GDM1 (cell line): ENCODE measurements around the gene DIS3L.
"Not testable (repeated sequence)": the region's sequence is repeated elsewhere in the genome, so short reads cannot be mapped to it uniquely, and the experiment has no call there.

Source experiments
- DNase-seq: peaks from one replicate; lab custom pipeline; 2025; lab: John Stamatoyannopoulos, UW

DIS3L gene

DNA sequence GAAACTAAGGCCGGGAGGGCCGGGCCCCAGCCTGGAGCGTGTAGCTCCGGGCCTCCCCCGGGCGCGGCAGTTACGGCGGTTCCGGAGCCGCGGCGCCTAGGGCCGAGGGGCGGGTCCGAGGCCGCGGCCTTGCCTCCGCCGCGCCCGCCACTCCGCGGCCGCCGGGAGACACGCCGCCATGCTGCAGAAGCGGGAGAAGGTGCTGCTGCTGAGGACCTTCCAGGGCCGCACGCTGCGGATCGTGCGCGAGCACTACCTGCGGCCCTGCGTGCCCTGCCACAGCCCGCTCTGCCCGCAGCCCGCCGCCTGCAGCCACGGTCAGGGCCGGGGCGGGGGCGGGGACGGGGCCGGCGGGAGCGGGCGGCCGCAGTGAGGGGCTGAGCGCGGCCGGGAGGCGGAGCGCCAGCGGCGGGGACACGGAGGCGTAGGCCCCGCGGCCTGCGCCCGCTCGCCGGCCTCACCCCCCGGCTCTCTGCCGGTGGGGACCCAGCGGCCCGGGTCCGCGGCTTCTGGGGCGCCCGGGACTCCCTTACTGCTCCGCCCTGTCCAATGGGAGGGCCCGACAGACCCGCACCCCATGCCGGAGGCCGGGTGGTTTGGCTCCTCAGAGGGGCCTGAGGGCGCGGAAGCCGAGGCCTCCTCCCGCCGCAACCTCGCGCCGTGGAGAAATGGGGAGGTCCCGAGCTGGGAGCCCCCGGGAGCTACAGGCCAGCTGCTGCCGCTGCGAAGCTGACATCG, at the start of gene DIS3L:
TSS of gene DIS3L (plus strand) at position 150 of the 738 bp plus-strand sequence. CDS start at position 179, 29 bp downstream.
- DNase-seq: peak; percentile 75

DNA sequence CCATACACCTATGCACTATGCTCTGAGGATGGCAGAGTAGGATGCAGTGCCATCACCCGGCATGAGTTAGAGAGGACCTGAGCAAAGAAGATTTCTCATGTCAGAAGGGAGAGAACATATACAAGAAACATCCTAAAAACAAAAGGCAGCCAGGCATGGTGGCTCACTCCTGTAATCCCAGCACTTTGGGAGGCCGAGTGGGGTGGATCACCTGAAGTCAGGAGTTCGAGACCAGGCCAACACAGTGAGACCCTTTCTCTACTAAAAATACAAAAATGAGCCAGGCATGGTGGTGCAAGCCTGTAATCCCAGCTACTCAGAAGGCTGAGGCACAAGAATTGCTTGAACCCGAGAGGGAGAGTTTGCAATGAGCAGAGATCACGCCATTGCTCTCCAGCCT, 47.5 kb upstream of the DIS3L start:
- not testable (repeated sequence) for DNase-seq

DNA sequence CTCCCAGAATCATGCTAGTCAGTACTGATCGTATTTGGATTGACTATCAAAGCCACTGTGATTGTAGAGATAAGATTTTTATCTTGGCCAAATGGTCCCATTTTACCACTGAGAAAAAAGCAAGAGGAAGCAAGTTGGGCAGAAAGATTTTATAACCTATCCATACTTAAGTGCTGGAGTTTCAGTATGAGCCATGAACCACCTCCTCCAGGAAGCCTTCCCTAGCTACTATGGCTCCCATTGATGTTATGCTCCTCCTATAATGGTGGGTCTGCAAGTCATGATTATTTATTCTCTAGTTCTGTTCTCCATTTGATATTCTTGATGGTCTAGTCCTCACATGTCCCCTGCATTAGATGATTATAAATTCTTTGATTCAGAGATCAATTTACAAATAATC, 46.4 kb upstream of the DIS3L start:
- no peak for DNase-seq

DNA sequence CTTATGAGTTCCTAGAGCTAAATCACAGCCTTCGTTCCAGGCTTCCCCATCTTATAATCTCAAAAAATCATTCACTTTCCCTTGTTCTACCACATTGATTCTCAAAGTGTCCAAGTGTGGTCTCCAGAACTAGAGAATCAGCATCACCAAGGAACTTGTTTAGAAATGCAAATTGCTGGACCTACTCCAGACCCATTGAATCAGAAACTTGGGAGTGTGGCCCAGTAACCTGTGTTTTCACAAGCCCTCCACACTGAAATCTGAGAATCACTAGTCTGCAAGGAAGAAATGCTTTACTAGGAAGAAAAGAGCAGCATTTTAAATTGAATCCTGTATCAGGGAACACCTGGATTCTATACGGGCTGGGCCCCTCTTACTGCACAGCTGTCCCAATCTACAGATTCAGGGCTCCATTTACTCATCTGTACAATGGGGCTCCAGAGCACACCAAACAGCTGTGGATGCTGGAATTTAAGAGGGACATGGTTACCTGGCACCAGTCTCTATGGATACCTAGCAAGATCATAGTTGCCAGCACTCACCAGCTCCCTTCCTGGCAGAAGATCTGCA, 43.7 kb upstream of the DIS3L start:
- no peak for DNase-seq

DNA sequence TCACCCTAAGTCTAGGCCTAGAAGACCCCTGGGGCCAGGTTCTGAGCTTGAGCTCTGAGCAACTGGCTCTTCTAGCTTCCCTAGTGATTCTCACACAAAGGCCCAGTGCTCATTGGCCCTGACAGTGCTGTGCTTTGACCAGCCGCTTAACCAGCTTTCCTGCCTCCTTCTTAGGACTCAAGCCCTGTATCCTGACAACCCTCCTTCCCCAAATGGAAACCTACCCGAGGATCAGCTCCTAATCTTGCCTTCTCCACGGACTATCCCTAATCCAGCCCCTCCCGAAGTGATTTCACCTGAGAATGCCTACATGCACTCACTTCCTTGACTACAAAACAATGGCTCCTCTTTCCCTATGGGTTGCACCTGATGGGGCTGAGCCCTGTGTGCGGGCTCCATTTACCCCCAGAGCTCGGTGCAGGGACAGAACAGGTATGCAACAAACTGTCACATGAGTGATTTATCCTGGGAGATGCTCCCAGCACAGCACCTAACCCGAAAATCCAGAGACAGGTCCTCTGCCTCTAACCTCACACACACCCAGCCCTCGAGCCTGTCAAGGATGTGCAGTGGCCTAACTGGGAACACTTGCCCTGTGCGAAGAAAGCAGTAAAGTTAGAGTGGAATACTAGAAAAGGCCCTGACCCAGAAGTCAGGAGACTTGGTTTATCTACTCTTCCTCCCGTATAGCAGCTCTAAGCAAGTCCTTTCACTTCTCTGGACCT, 42.1 kb upstream of the DIS3L start:
- no peak for DNase-seq

DNA sequence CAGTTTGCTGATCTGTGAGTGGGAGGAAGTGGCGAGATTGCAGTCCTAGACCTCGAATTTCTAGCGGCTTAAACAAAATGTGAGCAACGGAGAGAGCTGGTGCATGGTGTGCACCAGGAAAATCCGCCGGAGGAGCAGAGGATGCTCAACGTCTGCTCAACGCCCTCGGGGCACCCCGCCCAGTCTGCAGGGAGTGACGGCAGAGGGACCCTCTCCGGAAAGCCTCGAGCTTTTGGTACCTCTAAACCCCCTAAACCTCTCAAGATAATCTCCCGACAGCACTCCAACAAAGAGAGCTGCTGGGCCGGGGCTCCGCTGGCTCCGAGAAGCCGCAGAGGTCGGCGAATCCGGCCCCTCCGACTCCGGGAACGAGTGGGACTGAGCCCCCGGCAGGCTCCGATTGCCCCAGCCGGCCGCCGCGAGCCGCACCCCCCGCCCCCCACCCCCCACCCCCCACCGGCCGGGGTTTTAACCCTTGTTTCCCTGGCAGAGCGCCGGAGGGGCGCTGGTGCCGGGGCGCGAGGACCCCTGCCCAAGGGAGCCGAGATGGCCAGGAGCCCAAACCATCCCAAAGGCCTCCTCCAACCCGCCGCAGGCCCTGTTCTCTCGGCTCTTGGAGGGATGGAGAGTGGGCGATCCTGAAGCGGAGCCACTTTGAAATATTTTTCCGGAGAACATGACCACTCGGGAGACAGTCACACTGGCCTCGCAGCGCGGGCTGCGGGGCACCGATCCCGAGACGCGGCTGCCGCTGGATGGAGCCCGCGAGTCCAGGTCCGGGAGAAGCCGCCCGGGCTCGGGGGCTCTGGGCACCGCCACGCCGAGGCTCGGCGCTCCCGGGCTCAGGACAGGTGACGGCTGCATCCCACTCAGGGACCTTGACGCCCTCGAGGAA, 41.3 kb upstream of the DIS3L start:
- peak; percentile 21 for DNase-seq

DNA sequence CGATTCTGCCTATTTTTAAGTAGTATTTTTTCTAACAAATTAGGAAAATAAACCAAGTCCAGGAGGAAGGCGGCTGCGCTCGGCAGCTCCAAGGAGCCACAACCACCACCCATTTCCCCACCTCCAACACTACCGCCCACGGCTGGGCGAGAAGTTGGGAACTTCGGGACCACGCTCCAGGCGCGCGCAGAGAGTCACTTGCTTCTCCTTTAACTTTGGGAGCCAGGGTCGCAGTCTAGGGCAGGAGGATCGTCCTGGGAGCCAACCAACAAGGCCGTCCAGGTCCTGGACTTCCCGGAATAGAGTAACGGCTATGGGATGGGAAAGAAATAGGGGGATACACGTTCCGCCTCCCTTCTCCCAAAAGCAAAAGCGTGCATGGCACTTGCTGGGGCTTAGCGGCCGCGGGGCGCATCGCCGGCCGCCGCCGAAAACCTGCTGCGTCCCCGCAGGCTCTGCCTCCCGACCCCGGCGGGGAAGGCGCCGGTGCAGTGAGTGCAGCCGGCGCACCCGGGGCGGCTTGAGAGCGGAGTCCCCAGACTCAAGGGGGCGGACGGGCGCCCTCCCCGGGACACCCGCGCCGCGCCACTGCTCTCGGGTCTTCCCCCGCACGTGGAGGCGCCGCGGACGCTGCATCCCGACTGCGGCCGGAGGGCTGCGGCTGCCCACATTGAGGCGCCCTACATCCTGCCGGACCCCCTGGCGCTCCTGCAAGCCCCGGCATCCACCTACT, 40.5 kb upstream of the DIS3L start:
- DNase-seq: no peak

DNA sequence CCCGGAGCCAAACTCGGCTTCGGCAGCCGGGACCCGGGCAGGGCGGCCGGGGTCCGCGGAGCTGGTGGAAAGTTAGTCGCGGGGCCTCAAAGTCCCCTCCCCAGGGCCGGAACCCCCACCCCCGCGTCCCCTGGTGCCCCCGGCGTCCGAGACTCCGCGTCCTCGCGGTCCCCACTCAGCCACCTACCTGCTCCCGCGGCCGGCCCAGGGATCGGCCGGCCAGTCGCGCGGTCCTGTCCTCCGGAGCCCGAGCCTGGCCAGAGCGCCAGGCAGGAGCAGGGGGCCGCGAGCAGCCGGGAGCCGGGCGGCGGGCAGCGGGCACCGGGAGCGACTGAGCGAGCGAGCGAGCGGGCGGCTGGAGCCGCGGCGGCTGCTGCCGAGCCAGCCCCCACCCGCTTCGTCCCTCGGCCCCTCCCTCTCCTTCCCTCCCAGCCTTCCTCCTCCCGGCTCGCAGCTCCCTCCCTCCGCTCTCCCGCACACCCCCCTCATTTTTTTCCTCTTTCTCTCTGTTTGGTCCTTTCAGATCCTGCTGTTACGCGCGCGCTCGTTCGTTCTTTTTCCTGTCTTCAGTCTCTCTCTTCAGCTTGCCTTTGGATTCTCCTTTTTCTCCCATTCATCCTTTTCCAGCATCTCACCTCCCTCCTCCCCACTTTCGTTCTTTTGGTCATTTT, 39.8 kb upstream of the DIS3L start, which contains the start of gene MEGF11:
TSS of gene MEGF11 (minus strand) at position 333 of the 671 bp plus-strand sequence. CDS start 125,347 bp downstream, outside the sequence.
- DNase-seq: no peak

DNA sequence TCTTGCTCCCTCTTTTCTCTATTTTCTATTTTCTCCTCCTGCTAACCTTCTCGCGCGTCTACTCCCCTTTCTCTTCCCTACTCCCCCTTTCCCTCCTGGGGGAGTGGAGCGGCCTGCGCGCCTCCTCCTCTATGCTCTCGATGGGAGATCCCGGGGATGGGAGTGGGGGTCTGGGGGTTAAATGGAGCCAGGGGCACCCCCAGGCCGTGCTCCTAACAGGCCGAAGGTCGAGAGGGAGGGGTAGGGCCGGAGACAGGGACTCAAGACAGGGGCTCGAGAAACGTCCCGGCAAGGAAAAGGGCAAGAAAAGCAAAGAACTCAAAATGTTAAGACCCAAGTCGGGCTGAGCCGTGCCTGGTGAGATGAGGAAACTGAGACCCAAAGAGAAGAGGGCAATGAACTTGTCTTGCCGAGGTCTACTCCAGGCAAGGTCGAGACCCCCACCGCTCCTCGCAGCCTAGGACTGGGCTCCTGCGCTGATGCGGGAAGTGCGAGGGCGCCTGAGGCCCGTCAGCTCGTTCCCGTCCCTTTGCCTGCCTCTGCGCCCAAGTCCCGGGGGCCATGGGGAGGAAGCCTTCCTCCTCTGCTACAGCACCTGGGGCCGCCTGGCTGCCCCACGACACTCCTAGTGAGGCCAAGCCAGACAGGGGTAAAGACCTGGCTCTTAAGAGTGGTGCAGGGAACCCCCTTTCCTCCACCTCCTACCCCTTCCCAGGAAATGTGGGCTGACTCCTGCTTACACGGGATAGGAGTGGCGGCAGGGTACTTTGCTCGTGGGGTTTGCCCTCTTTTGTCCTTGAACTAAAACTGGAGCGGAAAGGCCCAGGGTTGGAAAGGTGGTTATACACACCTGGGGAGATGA, 39.0 kb upstream of the DIS3L start:
- DNase-seq: no peak

DNA sequence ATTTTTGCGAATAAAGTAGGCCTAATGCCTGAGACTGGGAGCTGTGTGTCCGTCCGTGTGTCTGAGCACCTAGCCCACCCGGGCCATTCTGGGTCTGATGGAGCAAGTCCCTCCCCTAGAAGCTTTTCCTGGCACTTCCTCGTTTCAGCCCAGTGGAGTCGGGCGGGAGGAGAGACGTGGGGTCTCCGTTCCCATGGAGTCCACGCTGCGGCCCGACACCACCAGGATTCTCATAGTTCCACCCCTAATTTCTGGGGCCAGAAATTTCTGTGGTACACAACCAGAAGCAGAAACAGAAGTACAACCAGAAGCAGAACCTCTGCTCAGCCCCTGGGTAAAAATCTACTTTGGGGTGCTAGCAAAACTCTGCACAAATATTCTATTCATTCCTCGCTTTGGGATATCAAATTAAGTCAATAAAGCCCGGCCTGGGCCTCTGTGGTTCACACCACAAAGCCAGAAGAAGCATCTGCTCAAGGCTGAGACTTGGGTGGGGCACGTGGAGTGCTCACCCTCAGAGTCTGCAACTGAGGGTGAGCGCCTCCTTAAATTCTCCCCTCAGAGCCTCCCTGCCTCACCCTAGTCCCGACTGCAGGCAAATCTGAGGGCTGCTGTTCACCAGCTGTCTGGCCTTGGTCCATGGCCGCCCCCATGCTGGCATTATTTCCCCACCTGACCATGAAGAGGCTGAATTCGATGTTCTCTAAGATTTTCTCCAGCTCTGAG, 38.3 kb upstream of the DIS3L start:
- DNase-seq: no peak

DNA sequence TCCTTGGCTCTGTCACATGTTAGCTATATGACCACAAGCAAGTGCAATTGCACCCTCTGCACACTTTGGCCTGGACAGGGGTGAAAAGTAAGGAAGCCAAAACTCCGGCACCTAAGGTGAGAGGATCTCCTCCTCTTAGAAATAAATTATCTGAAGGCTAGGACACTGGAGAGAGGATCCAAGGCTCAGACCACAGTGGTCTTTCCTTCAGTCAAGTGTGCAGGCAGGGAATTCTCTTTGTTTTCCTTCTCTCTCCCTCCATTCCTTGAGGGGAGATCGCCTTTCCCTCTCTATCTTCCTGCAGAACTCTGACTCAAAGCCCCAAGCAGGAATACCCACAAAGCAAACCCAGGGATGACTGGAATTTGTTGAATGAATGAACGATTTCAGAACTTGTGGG, 36.7 kb upstream of the DIS3L start:
- DNase-seq: no peak

DNA sequence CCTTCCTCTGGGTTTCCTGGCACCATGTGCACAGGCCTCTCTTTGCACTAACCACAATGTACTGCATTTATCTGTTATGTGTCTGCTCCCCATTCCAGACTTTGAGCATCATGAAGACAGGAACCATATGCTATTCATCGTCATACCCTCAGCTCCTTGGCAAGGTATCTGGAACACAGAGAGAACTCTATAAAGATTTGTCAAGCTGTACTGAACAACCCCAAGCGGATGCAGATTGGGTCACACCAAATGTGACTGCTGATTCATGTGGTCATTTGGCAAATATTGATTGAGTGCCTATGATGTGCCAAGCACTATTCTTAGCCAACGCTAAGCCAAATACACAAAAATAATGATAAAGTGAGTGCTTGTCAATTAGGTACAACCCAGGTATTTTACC, 32.3 kb upstream of the DIS3L start:
- no peak for DNase-seq

DNA sequence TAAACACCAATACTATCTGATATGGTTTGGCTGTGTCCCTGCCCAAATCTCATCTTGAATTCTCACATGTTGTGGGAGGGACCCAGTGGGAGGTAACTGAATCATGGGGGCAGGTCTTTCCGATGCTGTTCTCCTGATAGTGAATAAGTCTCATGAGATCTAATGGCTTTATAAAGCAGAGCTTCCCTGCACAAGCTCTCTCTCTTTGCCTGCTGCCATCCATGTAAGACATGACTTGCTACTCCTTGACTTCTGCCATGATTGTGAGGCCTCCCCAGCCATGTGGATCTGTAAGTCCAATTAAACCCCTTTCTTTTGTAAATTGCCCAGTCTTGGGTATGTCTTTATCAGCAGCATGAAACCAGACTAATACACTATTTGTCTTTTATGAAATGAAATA, 30.5 kb upstream of the DIS3L start:
- DNase-seq: not testable (repeated sequence)

DNA sequence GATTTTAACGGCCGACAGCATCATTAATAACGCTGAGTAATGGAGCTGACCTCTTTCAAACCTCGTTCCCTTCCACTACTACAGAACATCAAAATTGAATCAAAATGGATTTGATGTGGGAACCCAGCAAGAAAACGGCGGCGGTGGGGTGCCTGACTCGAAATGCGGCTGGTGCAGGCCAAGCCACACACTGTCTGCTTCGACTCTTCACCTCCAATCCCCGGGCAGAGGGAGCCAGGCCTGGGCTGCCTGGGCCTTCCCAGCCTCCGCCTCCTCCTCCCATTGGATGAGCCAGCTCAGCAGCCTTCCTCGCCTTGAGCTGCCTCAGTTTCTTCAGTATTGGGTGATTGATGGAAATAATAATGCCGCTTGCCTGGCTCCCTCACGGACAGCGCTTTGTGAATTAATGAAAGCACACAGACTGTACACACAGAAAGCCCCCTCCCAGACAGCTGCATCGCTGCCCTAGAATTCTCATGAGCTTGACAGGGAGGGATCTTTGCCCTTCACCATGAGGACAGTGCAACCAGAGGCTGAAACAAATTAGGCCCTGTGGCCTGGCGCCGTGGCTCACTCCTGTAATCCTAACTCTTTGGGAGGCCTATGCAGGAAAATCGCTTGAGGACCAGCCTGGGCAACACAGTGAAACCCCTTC, 28.4 kb upstream of the DIS3L start:
- DNase-seq: no peak

DNA sequence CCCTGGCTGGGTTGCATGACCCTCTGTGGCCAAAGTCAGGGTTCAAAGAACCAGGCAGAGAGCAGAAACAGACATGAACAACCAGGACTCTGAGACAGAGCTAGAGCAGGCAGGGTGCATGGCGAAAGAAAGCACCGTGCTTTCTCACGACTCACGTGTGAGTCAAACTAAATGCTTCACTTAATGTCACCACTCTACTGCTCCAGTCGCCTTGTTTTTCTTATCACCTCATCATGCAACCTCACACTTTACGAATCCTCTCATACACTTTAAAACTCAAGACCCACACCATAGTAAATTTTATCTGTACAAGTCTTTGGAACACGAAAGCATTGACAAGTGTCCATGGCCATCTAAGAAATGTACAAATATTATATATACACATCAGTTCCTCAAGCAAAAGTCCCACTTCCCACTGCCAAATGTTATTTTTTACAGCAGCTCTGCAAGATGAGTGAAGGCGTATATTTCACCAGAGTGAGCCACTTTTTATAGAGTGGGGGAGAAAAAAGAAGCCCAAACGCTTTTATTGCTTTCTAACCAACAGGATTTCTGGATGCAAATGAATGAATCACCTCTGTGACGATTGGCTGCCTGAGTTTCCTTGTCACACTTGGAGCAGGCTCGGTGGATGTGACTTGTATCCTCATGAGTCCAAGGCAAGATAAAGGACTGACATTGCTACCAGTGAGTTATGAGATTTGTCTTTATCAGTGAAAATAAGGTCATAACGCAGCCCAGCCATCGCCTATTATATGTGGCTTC, 23.9 kb upstream of the DIS3L start:
- peak; percentile 75 for DNase-seq

DNA sequence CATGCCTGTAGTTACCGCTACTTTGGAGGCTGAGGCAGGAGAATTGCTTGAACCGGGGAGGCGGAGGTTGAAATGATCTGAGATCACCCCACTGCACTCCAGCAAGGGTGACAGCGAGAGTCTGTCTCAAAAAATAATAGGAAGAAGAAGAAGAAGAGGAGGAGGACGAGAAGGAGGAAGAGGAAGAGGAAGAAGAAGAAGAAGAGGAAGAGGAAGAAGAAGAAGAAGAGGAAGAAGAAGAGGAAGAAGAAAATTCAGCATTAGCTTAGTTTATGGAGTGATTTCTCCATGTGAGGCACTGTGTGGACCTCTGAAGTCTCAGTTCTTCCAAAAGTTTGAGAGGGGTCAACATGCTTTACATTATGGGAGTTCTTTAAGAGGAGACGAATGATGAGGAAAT, 22.4 kb upstream of the DIS3L start:
- no peak for DNase-seq

DNA sequence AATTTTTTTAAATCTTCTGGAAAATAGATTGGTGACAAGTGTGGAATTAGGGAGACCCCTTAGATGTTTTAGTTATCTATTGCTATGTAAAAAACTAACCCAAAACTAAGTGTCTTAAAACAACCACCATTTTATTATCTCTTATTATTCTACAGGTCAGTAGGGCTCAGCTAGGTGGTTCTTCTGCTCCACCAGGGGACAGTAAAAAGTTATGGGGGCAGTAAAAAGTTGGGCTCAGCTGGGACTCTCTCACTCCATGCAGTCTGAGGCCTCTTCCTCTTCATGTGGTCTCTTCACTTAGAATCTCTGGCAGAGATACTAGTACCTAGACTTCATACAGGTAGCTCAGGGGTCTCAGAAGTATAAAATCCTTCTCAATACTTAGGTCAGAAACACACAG, 18.0 kb upstream of the DIS3L start:
- DNase-seq: no peak

DNA sequence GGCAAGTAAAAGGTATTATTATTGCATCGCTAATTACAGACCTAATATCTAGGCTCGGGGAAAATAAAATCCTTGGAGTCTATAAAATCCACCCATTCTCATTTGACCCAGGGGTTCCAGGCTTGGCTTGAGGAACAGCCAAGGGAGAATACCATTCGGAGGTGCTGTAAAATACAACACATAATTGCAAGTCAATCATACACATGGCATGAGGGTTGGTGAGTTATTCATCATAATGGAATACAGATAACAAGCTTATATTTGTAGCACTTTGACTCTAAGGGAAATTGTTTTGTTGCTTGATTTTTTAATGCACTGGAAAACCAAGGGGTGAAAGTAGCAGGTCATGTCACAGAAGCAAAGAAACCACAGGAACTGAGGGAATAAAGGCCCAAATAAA, 16.8 kb upstream of the DIS3L start:
- DNase-seq: no peak
